GM21619 (cell line): Measurements from ENCODE around the gene ATP10A.
"Not testable (repeated sequence)": the region's sequence is repeated elsewhere in the genome, so short reads cannot be mapped to it uniquely, and the experiment has no call there.

Source experiments
- ATAC-seq: cut with Tn5 transposase; IDR thresholded peaks from one replicate; pipeline ENCODE4 v1.9.1; 2021; ENCODE audit not compliant: unreplicated experiment

The ATP10A gene

DNA sequence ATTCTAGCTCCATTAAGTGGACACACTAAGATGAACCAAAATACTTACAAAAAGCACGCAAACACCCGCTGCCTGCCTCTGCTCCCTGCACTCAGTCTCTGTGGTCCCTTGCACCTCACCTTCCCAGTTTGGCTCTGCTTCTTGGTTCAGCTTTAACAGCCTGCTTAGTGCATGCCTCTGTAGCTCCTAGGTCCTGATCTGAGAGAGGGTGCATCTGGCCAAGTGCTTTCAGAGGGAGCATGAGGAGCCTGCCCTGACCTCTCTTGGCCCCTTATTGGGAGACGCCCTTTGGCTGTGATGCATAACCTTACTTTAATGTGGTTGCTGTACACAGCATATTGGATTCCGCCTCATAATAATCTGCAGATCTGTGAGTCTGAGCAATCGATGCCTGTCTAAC, 21.2 kb upstream of the ATP10A start:
- ATAC-seq: no peak

DNA sequence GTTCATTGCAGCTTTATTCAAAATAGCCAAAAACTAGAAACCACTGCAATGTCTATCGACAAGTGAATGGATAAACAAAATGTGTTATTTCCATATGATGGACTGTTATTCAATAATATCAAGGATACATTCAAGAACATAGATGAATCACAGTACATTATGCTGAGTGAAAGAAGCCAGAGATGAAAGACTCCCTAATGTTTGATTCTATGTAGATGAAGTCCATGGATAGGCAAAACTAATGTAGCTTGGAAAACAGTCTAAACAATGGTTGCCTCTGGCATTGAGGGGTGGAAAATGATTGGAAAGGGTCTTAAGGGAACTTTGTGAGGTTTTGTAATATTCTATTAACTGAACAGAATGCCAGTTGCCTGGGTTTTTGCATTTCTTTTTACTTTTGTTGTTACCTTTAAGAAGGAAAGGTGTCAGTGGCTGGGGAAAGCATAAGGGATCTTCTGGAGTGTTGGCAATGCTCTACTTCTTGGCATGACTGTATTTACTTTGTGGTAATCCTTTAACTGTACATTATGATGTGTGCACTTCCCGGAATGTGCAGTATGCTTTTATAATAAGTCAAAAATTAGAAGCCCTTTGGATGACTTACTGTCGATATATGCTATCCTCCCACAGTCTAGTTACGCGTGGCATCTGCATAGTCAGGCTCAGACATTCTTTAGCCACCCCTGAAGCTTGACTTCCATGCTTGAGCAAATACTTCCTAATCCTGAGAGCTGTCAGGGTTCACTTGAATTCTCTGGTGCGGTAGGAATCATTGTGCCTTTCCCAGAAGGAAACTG, 20.5 kb upstream of the ATP10A start:
- no peak for ATAC-seq

DNA sequence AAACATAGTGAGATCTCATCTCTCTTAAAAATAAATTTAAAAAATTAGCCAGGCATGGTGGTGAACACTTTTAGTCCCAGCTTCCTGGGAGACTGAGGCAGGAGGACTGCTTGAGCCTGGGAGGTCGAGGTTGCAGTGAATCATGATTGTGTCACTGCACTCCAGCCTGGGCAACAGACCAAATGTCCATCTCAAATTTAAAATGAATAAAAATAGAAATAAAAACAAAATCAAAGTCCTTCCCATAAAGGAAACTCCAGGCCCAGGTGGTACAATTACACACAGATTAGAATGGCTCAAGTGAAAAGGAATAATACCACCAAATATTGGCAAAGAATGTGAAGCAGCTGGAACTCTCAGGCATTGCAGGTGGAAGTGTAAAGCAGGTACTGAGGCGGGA, 19.3 kb upstream of the ATP10A start:
- no peak for ATAC-seq

DNA sequence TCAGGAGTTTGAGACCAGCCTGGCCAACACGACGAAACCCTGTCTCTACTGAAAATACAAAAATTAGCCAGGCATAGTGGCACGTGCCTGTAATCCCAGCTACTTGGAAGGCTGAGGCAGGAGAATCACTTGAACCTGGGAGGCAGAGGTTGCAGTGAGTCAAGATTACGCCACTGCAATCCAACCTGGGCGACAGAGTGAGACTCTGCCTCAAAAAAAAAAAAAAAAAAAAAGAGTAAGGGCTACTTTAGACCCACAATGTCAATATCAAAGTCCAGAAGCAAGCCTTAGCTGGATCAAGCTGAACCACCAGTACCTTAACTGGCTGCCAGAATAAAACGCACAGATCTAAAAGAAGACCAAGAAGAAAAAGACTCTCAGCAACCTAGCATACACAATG, 17.8 kb upstream of the ATP10A start:
- not testable (repeated sequence) for ATAC-seq

DNA sequence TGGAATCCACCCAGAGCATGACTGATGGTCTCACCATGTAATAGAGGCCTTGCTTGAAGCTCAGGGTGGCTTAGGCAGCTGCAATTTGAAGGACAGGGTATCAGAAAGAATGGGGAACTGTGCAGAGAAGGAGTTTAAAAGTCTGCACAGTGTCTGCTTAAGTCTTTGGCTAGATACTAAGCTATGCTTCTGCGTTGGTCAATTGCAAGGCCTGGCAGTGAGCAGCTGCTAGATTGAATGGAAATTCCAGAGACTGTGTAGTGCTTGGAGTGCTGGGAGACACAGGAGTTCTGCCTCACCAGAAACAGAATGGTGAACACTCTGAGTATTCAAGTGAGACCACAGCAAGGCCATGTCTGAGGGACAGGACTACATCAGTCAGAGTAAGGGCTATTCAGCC, 17.3 kb upstream of the ATP10A start:
- ATAC-seq: no peak

DNA sequence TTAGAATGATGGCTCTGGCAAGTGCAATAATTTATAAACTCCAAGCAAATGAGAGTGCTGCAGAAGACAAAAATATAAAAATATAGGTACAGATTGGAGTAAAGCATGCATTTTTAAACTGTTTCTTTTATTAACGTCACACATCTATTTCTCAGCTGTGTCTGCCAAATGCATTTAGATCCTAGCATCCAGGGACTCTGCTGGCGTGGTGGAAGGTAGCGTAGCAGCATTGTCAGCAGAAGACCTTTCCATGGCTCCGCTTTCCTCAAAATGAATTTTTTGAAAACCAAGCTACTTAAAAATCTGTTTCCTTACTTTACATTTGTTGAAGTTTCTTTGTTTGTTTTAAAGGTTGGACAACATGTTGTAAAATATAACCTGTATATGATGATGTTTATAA, 16.3 kb upstream of the ATP10A start:
- ATAC-seq: no peak

DNA sequence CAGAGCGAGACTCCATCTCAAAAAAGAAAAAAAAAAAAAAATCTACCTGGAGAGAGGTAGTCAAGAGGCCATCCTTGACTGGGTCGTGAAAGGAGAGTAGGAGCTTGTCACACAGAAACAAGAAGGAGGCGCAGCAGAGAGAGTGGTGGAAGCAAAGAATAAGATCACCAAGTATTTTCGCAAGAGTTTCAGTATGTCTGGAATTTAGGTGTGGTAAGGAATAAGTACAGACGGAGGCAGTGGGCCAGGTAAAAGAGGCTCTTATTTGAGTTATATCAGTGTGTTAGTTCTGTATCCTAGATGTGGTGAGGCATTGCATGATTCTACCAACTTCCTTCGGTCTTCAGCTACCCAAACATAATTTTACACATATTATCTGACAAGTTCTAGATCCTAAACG, 14.6 kb upstream of the ATP10A start:
- no peak for ATAC-seq

DNA sequence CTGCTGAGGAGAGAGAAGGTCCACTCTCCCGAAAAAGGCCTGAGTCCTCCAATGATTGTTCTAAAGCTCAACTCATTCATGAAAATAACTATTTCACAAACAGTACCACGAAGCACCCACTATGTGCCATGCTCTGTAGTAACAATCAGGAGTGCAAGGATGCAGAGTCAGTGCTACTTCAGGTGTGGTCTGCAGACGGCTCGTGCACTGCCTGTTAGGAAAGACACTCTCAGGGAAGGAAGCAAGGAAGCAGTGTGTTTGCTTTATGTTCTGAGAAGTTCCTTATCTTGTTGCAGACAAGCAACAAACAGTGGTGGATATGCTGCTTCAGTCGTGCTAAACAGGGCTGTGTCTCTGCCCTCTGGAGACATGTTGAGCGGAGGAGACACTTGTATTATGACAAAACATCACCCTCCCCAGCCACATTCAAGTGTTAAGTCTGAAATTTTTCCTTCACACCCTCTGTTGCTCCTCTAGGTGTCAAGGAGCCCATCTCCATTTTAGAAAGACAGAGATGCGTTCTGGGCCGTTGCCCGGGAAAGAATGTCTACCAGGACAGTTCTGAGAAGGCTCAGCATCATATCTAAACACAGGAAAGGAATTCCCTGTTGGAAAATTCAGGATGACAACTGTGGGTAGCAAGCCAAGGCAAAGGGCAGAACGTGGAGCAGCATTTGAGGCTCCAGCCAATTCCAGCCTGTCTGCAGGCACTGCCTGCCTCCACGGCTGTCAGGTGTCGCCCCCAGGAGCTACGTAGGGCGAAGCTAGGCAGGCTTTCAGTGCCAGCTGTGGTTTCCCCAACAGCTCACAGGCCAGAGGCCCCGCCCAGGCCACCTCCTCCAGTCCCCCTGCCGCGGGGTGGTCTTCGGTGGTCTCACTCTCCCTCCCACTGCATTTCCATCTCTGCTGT, 13.4 kb upstream of the ATP10A start:
- ATAC-seq: no peak

DNA sequence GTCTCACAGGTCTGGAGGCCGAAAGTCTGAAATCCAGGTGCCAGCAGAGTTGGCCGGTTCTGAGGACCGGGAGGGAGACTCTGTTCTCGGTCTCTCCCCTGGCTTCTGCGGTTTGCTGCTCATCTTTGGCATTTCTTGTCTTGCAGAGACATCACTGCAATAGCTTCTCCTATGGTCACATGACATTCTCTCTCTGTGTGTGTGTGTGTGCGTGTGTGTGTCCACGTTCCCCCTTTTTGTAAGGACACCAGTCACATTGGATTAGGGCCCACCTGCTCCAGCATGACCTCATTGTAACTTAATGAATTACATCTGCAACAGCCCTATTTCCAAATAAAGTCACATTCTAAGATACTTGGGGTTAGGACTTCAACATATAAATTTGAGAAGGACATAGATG, 12.4 kb upstream of the ATP10A start:
- no peak for ATAC-seq

DNA sequence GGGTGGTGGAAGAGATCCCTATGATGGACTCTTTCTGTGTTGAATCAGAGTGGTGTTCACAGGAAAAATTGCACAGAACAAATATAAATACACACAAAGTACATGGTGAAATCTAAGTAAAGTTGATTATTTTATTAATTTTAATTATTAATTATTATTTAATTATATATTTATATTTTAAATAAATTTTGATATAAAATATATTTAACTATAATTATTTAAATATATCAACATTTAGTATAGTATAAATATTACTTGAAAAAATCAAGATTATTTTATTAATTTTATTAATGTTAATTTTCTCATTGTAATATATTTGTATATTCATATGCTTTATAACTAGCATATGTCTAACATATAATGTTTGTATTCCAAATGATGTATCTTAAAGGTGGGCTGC, 11.3 kb upstream of the ATP10A start:
- ATAC-seq: no peak

DNA sequence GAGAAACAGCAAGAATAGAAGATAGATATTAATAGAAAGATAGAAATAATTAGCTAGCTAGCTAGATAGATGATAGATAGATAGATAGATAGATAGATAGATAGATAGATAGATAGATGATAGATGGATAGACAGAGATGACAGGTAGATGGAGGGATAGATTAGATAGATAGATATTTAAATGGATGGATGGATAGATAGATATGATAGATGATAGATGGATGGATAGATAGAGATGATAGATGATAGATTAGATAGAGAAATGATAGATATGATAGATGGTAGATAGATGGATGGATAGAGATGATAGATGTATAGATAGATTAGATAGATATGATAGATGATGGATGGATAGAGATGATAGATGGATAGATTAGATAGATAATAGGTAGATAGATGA, 8.3 kb upstream of the ATP10A start:
- no peak for ATAC-seq

DNA sequence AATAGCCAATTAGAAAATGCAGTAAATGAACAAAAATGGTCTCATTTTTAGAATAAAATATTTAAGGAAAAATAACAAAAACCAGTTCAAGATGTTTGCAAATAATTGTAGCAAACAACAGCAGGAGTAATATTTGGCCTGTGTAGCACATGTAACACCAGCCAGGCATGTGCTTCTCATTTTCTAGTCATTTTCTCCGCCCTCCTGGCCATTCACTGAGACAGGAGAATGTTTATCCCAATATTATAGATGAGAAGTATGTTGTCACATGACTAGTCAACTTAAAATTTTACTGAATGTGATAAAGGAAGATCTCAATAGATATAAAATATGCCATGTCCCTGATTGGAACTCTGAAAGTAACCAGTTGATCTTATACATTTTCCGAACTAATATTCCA, 7.8 kb upstream of the ATP10A start:
- ATAC-seq: no peak

DNA sequence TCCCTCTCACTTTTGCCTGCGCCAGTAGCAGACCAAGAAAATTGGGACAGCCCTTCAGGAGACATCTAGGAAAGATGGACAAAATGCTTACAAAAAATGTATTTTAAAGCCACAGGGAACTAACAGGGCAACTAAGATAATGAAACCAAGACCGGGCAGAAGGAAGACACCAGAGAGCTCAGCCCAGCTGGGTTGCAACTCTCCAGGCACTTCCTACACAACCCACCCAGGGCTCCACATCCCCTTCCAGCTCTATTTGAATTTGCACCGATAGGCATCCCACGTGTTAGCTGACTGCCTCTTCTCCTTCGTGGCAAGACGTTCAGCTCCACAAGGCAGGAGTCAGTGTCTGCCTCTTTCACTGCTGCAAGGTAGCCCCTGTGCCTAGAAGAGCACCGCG, 6.6 kb upstream of the ATP10A start:
- no peak for ATAC-seq

DNA sequence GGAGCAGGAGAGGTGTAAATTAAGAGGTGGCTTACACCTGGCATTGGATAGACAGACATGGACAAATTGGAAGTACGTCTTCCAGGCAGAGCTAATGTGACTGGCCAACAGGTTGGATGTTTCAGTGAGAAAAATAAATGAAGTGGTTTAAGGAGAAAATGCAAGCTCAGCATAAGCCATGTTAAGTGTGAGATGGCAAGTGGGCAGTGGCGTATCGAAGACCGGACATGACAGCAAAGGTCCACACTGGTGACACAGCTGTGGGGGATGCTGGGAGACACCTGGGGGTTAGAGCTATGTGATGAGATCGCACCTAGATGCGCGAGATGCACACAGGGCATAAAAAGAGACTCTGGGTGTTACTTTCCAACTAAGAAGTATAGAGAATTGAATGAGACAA, 3.7 kb upstream of the ATP10A start:
- ATAC-seq: no peak

DNA sequence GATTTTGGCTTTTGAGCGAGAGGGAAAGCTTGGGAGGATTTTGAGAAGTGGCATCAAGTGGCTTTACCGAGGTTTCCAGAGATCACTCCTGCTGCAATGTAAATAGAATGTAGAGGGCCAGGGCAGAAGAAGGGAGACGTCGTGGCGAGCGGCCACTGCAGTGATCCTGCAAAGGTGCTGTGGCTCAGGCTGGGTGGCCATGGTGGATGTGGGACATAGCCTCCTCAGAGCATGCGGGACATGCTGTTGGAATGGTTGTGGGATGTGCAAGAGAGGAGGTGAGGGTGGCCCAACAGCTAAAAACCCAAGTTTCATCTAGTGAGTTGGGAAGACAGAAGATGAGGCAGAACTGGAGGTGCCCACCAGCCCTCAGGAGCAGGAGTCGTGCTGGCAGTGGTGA, 3.1 kb upstream of the ATP10A start:
- ATAC-seq: no peak

DNA sequence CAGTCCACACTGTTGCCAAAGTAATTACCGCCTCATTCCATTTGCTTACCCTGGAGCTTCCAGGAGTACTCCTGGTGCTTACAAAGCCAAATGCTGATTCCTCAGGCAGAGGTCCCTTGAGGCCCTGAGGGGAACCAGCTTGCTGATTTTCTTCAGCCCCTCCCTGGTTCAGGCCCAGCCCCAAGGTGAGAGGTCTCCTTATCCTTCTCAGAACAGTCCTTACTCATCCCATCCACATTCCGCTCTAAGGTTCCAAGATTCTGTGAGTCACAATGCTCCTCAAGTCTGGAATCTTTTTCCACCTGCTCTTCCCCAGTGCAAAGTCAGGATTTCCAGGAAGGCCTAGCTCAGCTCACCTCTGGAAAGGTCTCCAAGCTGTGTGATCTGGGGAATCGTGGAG, 1.8 kb upstream of the ATP10A start:
- no peak for ATAC-seq

DNA sequence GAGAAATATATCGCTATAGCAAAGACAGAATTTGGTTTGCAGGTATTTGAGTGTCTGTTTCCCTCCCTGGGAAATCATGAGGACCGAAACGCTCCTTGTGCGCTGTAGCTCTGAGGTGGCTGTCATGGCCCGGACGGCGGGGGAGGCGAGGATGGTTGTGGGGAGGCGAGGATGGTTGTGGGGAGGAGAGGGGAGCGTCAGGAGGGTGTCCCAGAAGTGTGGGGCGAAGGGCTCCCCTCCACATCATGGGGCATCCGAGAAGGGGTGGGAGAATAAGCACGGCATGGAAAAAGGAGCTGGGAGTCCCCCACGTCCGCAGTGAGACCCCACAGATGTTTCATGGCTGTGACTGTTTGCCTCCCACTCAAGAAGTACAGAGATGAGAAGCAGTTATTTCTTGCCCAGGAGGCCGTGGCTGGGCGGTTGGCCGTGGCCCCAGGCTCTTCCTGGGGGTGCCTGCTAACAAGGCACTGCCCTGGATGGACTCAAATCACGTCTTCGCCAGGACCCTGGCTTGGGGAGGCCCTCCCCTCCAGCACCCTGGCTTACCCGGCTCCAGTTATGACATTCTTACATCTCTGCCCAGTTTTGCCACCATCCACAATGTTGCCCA, 947 bp upstream of the ATP10A start:
- ATAC-seq: no peak

DNA sequence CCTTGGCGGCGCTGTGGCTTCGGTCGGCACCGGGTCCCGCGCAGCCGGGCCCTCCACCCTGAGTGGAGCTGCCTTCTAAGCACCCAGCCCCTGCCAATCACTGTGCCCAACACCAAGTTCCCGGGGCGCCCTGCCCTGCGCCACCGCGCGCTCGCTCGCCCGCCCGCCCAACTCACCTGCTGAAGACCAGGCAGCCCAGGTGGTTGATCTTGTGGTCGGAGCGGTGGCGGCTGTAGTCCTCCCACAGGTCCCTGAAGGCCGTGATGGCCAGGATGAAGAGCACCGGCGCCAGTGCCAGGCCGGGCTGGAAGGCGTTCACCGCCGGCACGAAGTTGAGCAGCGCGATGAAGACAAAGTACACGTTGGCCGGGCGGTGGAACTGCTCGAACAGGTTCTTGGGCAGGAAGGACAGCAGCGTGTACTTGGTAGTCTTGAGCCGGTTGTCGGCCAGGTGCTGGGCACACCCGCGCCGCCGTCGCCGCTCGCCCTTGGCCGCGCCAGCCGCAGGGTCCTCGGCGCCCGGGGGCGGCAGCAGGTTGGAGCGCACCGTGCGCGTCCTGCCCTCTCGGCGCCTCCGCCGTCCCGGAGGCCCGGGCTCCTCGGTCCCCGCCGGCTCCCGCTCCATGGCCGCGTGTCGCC, 536 bp downstream of the ATP10A start:
- no peak for ATAC-seq

DNA sequence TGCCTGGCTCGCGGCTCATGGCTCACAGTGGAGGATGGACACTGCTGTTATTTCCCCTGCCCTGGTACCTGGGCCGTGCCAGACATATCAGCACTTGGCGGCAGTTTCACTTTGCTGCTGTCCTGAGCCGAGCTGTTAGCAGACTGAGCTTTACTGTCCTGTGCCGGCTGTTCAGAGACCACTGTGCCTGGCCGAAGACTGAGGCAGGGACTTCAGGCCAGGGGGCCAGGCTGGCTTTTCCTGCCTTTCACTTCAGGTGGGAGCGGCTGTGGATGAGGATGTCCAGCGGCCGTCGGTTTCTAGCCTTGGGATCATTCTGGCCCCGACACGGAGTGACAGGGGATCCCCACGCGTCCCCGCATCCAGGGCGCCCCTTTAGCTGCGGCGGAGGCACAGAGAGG, 1.1 kb downstream of the ATP10A start:
- ATAC-seq: no peak

DNA sequence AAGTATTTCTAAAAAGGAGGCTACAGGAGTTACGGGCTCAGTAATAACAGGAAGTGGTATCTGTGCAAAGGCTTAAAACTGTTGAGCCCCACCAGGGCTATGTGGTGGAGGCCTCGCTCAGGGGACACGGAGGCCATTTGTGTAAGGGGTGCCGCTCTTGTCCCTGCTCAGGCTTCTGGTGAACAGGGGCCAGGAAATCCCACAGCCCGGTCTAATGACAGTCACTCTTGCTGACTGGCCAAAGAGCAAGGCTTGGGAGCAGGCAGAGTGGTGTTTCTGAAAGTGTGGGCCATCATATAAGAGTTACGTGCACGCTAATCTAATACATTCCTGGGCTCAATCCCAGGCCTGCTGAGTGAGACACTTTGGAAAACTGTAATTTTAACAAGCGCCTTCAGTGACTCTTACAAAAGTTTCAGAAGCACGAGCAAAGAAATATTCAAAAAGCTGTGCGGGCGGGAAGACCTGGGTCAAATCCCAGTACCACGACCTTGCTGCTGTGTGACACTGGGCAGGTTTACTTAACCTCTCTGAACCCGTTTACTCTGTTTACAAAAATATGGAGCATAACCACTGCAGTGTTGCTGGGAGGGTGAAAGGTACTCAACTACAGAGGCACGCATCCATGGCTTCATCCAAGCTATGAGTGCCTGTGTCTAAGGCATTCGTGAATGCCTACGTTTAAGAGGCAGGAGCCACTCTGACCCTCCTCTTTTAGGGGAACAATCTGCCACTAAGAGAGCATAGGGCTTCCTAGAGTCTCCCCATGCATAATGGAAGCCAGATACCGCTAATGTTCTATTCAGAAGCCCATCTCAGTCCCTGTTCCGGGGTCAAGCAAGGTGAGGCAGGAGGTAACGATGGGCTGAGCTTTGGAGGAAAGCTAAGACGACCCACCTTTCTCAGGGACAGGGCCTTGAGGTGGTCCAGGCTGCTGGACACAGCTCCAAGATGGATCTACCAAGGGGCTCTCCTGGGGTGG, 2.0 kb downstream of the ATP10A start:
- ATAC-seq: no peak
